ENCODE results near the gene MLNR. TPM values are rescaled to one million over a fixed set of nuclear protein-coding genes. Genes with fewer than 3 reads are reported as not detected.

MLNR gene
- total RNA-seq, 2 donors from 2014 or later = 0.45 TPM; not detected in 1

DNA sequence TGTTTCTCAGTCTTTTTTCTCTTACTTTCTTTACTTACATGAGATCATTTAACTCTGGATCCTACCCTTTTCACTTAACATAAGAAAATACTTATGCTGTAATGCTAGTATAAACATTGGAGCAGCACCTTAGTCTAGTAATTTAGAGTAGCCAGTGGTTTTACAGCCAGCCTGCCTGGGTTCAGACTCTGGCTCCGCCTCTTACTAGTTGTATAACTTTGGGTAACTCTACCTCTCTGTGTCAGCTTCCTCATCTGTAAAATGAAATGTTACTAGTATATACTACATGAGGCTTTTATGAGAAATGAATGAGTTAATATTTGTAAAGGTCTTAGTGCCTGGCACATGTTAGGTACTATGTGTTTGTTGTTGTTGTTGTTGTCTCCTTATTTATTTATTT, 33.2 kb downstream of the MLNR start:
- no peak for TF ChIP-seq CTCF (IDR thresholded peaks at IDR 0.05)
- TF ChIP-seq POLR2AphosphoS5 (IDR thresholded peaks at IDR 0.05) = no peak
- TF ChIP-seq POLR2A (IDR thresholded peaks at IDR 0.05) = no peak
- Histone ChIP-seq H3K4me1 (replicated peaks) (no peaks in the 10 kb centered on the region), H3K27me3 (replicated peaks; ENCODE audit: insufficient read depth) (no peaks in the 10 kb centered on the region), H3K36me3 (no peaks in the 10 kb centered on the region), H3K4me3 (no peak overlapping the region), H3K9me3 (no peaks in the 10 kb centered on the region), H3K27ac (no peak overlapping the region)
- intact Hi-C loops (cut with DNase I) = no loop called here
- DNase-seq (ENCODE audit: low spot score) = no peak
- 100% methylated on average over 1 of the region's 1 CpG for WGBS

GRCh38 chr13:49254007-49254406, 33.9 kb downstream of the MLNR start:
- DNase-seq (ENCODE audit: low spot score) = no peak
- Histone ChIP-seq H3K4me3 (no peak overlapping the region), H3K9me3 (no peaks in the 10 kb centered on the region), H3K36me3 (no peaks in the 10 kb centered on the region), H3K4me1 (replicated peaks) (no peaks in the 10 kb centered on the region), H3K27ac (no peak overlapping the region), H3K27me3 (replicated peaks; ENCODE audit: insufficient read depth) (no peaks in the 10 kb centered on the region)
- WGBS = 76% methylated on average over 1 of the region's 1 CpG
- intact Hi-C loops (cut with DNase I) = no loop called here
- TF ChIP-seq CTCF (IDR thresholded peaks at IDR 0.05) (no peak), POLR2AphosphoS5 (IDR thresholded peaks at IDR 0.05) (no peak), POLR2A (IDR thresholded peaks at IDR 0.05) (no peak)

DNA sequence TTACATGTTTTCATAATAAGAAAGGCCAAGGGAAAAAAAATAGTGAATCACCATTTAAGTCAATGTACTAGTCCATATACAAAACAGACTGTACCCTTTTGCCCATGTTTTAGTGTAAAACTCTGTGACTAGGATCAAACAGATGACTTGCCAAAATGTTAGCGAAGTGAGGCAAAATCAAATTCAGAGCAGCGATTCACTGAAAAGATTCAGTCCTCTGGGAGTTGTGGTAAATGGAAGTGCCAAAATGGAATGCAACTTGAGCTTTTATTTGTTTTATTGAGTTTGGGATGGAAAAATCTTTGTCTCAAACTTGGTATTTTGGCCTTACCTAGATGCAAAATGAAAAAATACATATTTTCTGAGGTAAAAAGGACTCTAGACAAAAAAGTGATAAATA, 36.7 kb downstream of the MLNR start:
- no peak overlapping the region for H3K27ac ChIP-seq
- H3K36me3 ChIP-seq = no peaks in the 10 kb centered on the region
- no peak for TF ChIP-seq POLR2A (IDR thresholded peaks at IDR 0.05)
- TF ChIP-seq CTCF (IDR thresholded peaks at IDR 0.05) = no peak
- no peak for TF ChIP-seq POLR2AphosphoS5 (IDR thresholded peaks at IDR 0.05)
- DNase-seq (ENCODE audit: low spot score) = no peak
- H3K4me3 ChIP-seq = no peak overlapping the region
- intact Hi-C loops (cut with DNase I) = no loop called here
- no peaks in the 10 kb centered on the region for H3K9me3 ChIP-seq
- H3K27me3 ChIP-seq (replicated peaks; ENCODE audit: insufficient read depth) = no peaks in the 10 kb centered on the region
- 83% methylated on average over 2 of the region's 2 CpGs for WGBS
- H3K4me1 ChIP-seq (replicated peaks) = no peaks in the 10 kb centered on the region

GRCh38 chr13:49258089-49258796, 38.1 kb downstream of the MLNR start:
- DNase-seq (ENCODE audit: low spot score) = no peak
- Histone ChIP-seq H3K4me3 (peak overlapping the region in 1 of 2 donors; percentile 9), H3K9me3 (no peaks in the 10 kb centered on the region), H3K36me3 (no peaks in the 10 kb centered on the region), H3K27me3 (replicated peaks; ENCODE audit: insufficient read depth) (no peaks in the 10 kb centered on the region), H3K4me1 (replicated peaks) (no peaks in the 10 kb centered on the region), H3K27ac (no peak overlapping the region)
- intact Hi-C loops (cut with DNase I) = no loop called here
- TF ChIP-seq POLR2A (IDR thresholded peaks at IDR 0.05) (no peak), CTCF (IDR thresholded peaks at IDR 0.05) (no peak), POLR2AphosphoS5 (IDR thresholded peaks at IDR 0.05) (no peak)
- 83% methylated on average over 3 of the region's 3 CpGs for WGBS

DNA sequence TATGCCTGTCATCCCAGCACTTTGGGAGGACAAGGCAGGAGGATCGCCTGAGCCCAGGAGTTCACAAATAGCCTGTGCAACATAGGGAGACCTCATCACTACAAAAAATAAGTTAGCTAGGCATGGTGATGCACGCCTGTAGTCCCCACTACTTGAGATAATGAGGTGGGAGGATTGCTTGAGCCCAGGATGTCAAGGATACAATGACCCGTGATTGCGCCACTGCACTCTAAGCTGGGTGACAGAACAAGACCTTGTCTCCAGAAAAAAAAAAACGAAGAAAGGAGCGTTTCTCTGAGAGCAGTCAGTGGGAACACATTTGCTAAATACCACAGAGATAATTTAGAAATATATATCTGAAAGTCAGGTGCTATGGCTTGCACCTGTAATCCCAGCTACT, 39.4 kb downstream of the MLNR start:
- WGBS = 92% methylated on average over 6 of the region's 6 CpGs
- Histone ChIP-seq H3K27ac (no peak overlapping the region), H3K9me3 (no peaks in the 10 kb centered on the region), H3K27me3 (replicated peaks; ENCODE audit: insufficient read depth) (no peaks in the 10 kb centered on the region), H3K36me3 (no peaks in the 10 kb centered on the region), H3K4me3 (no peak overlapping the region), H3K4me1 (replicated peaks) (no peaks in the 10 kb centered on the region)
- DNase-seq (ENCODE audit: low spot score) = no peak
- intact Hi-C loops (cut with DNase I) = no loop called here
- TF ChIP-seq CTCF (IDR thresholded peaks at IDR 0.05) = no peak
- TF ChIP-seq POLR2AphosphoS5 (IDR thresholded peaks at IDR 0.05) = no peak
- TF ChIP-seq POLR2A (IDR thresholded peaks at IDR 0.05) = no peak
